Measurements from ENCODE around the gene ELP1. TPM values are rescaled to one million over a fixed set of nuclear protein-coding genes. Genes with fewer than 3 reads are reported as not detected.

The ELP1 gene
- total and polyA plus RNA-seq, 2 donors from 2014 or later = 12.9 to 25.2 TPM

- H3K27me3 ChIP-seq (ENCODE audit: control insufficient read depth, insufficient read depth, low read length) = no peaks in the 10 kb centered on the region
- no peak overlapping the region for H3K9ac ChIP-seq (ENCODE audit: low read length in 3 of 3)
- no peak overlapping the region for H3K4me3 ChIP-seq (ENCODE audit: low read length in 3 of 3)
- no peak overlapping the region for H3K27ac ChIP-seq (ENCODE audit: low read depth in 2 of 2, low read length in 2 of 2)
- intact Hi-C loops (cut with DNase I) = no loop called here
- FAIRE-seq (no peak), DNase-seq (no peak)
- no peak for TF ChIP-seq CTCF (IDR thresholded peaks at IDR 0.05; ENCODE audit: borderline replicate concordance, extremely low read depth, insufficient read depth)
- peaks cover 0 to 5% (median 0%) of the 10 kb centered on the region in 3 donors for H3K36me3 ChIP-seq (ENCODE audit: control insufficient read depth in 2 of 3, insufficient read depth in 3 of 3, low read length in 3 of 3)
- H3K9me3 ChIP-seq (ENCODE audit: control insufficient read depth in 2 of 3, insufficient read depth in 1 of 3, low read length in 3 of 3) = no peaks in the 10 kb centered on the region
- H3K4me1 ChIP-seq (ENCODE audit: control insufficient read depth in 2 of 3, insufficient read depth in 2 of 3, low read depth in 1 of 3, low read length in 3 of 3) = peaks cover 0 to 7% (median 4%) of the 10 kb centered on the region in 3 donors
Measured at GRCh38 chr9:108967916-108968315, 34.0 kb upstream of the ELP1 start.

- H3K36me3 ChIP-seq (ENCODE audit: control insufficient read depth in 2 of 3, insufficient read depth in 3 of 3, low read length in 3 of 3) = no peaks in the 10 kb centered on the region
- no peak overlapping the region for H3K9ac ChIP-seq (ENCODE audit: low read length in 3 of 3)
- no peak overlapping the region for H3K27ac ChIP-seq (ENCODE audit: low read depth in 2 of 2, low read length in 2 of 2)
- H3K4me1 ChIP-seq (ENCODE audit: control insufficient read depth in 2 of 3, insufficient read depth in 2 of 3, low read depth in 1 of 3, low read length in 3 of 3) = no peaks in the 10 kb centered on the region
- no peak for DNase-seq
- no peaks in the 10 kb centered on the region for H3K27me3 ChIP-seq (ENCODE audit: control insufficient read depth, insufficient read depth, low read length)
- no peak for FAIRE-seq
- H3K9me3 ChIP-seq (ENCODE audit: control insufficient read depth in 2 of 3, insufficient read depth in 1 of 3, low read length in 3 of 3) = no peaks in the 10 kb centered on the region
- TF ChIP-seq CTCF (IDR thresholded peaks at IDR 0.05; ENCODE audit: borderline replicate concordance, extremely low read depth, insufficient read depth) = no peak
- intact Hi-C loops (cut with DNase I) = no loop called here
- H3K4me3 ChIP-seq (ENCODE audit: low read length in 3 of 3) = no peak overlapping the region
Measured at GRCh38 chr9:108963459-108964143, 29.7 kb upstream of the ELP1 start.

- DNase-seq = no peak
- Histone ChIP-seq H3K27ac (ENCODE audit: low read depth in 2 of 2, low read length in 2 of 2) (no peak overlapping the region), H3K4me1 (ENCODE audit: control insufficient read depth in 2 of 3, insufficient read depth in 2 of 3, low read depth in 1 of 3, low read length in 3 of 3) (no peaks in the 10 kb centered on the region), H3K27me3 (ENCODE audit: control insufficient read depth, insufficient read depth, low read length) (no peaks in the 10 kb centered on the region), H3K36me3 (ENCODE audit: control insufficient read depth in 2 of 3, insufficient read depth in 3 of 3, low read length in 3 of 3) (no peaks in the 10 kb centered on the region), H3K9ac (ENCODE audit: low read length in 3 of 3) (no peak overlapping the region), H3K4me3 (ENCODE audit: low read length in 3 of 3) (no peak overlapping the region), H3K9me3 (ENCODE audit: control insufficient read depth in 2 of 3, insufficient read depth in 1 of 3, low read length in 3 of 3) (no peaks in the 10 kb centered on the region)
- intact Hi-C loops (cut with DNase I) = no loop called here
- TF ChIP-seq CTCF (IDR thresholded peaks at IDR 0.05; ENCODE audit: borderline replicate concordance, extremely low read depth, insufficient read depth) = no peak
- no peak for FAIRE-seq
Measured at GRCh38 chr9:108961151-108961550, 27.2 kb upstream of the ELP1 start.

DNA sequence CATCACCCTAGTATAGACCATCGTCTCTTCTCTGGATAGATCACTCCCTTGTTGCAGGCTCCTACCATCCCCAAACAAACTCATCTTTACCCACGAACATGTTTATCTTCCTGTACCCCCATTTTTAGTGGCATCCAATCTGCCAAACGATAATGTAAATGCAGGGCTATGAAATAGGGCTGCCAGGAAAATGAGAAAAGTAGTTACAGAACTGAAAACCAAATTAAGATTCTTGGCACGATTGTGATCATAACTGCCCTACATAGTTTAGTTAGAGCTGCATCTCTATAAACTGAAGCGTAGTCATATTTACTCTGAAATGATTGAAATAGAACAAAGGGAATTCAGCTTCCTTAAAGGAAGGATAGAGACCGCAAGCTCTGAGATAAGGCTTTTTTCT, 26.4 kb upstream of the ELP1 start:
- Histone ChIP-seq H3K27me3 (ENCODE audit: control insufficient read depth, insufficient read depth, low read length) (no peaks in the 10 kb centered on the region), H3K9me3 (ENCODE audit: control insufficient read depth in 2 of 3, insufficient read depth in 1 of 3, low read length in 3 of 3) (no peaks in the 10 kb centered on the region), H3K36me3 (ENCODE audit: control insufficient read depth in 2 of 3, insufficient read depth in 3 of 3, low read length in 3 of 3) (no peaks in the 10 kb centered on the region), H3K4me1 (ENCODE audit: control insufficient read depth in 2 of 3, insufficient read depth in 2 of 3, low read depth in 1 of 3, low read length in 3 of 3) (no peaks in the 10 kb centered on the region), H3K9ac (ENCODE audit: low read length in 3 of 3) (no peak overlapping the region), H3K4me3 (ENCODE audit: low read length in 3 of 3) (no peak overlapping the region), H3K27ac (ENCODE audit: low read depth in 2 of 2, low read length in 2 of 2) (no peak overlapping the region)
- no peak for TF ChIP-seq CTCF (IDR thresholded peaks at IDR 0.05; ENCODE audit: borderline replicate concordance, extremely low read depth, insufficient read depth)
- FAIRE-seq (no peak), DNase-seq (no peak)
- intact Hi-C loops (cut with DNase I) = no loop called here

Data from kidney (tissue), 14 donors.